NCI-H510A (cell line): ENCODE data around the gene PRKAG2.
A peak's percentile ranks its signal among the peaks of the same experiment; 100 is the strongest.

Source experiments
- DNase-seq: peaks from one replicate; lab custom pipeline; 2025; lab: John Stamatoyannopoulos, UW

The PRKAG2 gene

GRCh38 chr7:151709141-151710038 lies 167.5 kb downstream of the PRKAG2 start:
- no peak for DNase-seq

- DNase-seq, result no peak
Measured at GRCh38 chr7:151708610-151709009, 168.3 kb downstream of the PRKAG2 start.

- DNase-seq, result no peak
Measured at GRCh38 chr7:151707757-151708156, 169.2 kb downstream of the PRKAG2 start.

- no peak for DNase-seq
Measured at GRCh38 chr7:151707105-151707469, 169.8 kb downstream of the PRKAG2 start.

GRCh38 chr7:151706277-151707104 lies 170.4 kb downstream of the PRKAG2 start:
- no peak for DNase-seq

GRCh38 chr7:151705636-151706276 lies 171.2 kb downstream of the PRKAG2 start:
- no peak for DNase-seq

GRCh38 chr7:151704960-151705635 lies 171.8 kb downstream of the PRKAG2 start:
- DNase-seq, result no peak

- DNase-seq, result no peak
Measured at GRCh38 chr7:151704299-151704959, 172.5 kb downstream of the PRKAG2 start.

GRCh38 chr7:151702961-151703360 lies 174.0 kb downstream of the PRKAG2 start:
- DNase-seq, result no peak

- DNase-seq, result no peak
Measured at GRCh38 chr7:151700586-151701165, 176.2 kb downstream of the PRKAG2 start.

GRCh38 chr7:151699928-151700319 lies 177.0 kb downstream of the PRKAG2 start:
- DNase-seq, result no peak

- DNase-seq, result no peak
Measured at GRCh38 chr7:151699147-151699927, 177.6 kb downstream of the PRKAG2 start.

GRCh38 chr7:151697942-151698341 lies 179.0 kb downstream of the PRKAG2 start:
- DNase-seq, result no peak

- no peak for DNase-seq
Measured at GRCh38 chr7:151697515-151697895, 179.4 kb downstream of the PRKAG2 start.

GRCh38 chr7:151696721-151697514 lies 180.0 kb downstream of the PRKAG2 start:
- DNase-seq, result peak; percentile 83

GRCh38 chr7:151695951-151696541 lies 180.9 kb downstream of the PRKAG2 start:
- DNase-seq, result no peak

- DNase-seq, result no peak
Measured at GRCh38 chr7:151694828-151695580, 181.9 kb downstream of the PRKAG2 start.

- DNase-seq, result no peak
Measured at GRCh38 chr7:151694441-151694827, 182.5 kb downstream of the PRKAG2 start.
